Measurements from ENCODE around the gene ZNF75A.
A peak's percentile ranks its signal among the peaks of the same experiment; 100 is the strongest.
"Not testable (repeated sequence)": the region's sequence is repeated elsewhere in the genome, so short reads cannot be mapped to it uniquely, and the experiment has no call there.

Gene ZNF75A

DNA sequence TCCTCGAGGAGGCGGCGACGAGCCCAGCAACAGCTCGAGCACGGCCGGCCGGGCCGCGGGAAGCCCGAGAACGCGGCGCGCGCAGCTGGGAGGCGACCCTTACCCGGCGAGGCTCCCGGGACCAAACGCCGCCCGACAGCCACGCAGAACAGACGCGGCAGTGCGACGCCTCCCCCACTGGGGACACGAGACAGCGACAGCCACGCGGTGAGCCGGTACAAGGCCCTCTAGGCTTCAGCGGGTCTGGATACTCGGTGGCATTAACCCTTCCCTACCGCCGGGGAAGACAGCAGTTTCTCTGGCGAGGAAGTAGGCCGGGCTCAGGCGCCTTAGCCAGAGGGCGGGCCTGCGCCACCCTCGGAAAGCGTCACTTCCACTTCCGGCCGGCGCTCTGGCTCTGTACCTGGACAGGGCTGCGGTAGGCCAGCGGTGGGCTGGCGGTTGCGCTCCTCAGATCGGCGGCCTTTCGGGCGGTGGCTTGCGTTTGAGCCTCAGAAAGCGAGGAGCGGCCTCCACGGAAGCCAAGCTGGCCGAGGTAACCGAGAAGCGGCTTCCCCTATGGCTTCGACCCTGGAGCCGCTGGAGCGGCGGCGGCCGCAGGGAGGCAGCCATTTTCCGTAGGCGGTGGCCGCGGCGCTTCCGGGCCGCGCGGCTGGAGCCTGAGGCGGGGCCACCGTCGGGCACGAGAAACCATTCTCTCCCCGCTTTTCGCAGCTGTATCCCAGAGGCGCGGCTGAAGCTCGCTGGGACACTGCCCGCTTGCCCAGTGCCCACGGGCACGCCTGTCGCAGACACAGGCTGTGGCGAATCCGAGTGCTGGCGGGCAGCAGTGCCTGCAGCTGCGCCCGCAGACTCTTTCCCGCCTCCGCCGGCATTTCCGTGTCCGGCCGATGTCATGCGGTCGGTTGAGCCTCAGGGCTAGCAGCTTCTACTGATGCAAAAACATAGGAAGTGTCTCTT, at the start of gene ZNF75A, which contains the start of gene TIGD7:
Gene ZNF75A, plus strand, starts transcription at position 389 of the 960 bp plus-strand sequence. CDS start 2,932 bp downstream, outside the sequence.
Gene TIGD7, minus strand, starts transcription at position 322 of the 960 bp plus-strand sequence. CDS start 4,816 bp downstream, outside the sequence.
- DNase-seq: peak; percentile 68

DNA sequence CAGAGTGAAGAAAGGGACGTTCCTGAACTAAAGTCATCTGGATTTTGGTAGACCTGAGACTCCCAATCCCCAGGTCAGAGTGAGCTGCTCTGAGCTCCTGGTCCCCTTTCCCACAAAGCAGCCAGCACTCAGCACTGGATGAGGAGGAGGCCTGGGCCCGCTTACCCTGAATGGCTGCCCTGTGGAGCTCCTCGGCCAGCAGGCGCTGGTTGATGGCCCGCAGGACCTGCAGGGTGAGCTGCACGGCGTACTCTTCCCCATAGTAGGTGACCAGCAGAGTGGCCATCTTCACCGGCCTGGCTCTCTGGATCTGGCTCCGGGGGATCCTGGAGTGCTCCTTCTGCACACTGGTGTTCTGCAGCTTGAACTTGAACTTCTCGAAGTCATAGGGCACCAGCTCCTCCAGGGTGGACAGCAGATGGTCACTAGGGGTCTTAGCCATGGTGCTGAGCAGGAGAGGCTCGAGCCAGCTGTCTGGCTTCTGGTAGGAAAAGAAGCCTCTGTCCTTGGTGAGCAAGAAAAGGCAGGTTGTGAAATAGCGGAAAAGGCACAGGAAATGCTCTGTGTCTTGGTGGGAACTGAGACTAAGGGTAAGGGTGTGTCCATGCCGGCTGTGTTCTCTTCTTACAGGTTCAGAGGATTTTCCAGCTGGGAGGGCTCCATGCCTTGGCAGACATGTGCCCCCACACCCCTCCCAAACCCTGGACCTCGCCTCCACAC, 49.0 kb upstream of the ZNF75A start, which contains the start of gene MEFV:
Gene MEFV, minus strand, starts transcription at position 488 of the 720 bp plus-strand sequence. Its CDS starts 46 bp downstream, at position 442.
- no peak for DNase-seq

DNA sequence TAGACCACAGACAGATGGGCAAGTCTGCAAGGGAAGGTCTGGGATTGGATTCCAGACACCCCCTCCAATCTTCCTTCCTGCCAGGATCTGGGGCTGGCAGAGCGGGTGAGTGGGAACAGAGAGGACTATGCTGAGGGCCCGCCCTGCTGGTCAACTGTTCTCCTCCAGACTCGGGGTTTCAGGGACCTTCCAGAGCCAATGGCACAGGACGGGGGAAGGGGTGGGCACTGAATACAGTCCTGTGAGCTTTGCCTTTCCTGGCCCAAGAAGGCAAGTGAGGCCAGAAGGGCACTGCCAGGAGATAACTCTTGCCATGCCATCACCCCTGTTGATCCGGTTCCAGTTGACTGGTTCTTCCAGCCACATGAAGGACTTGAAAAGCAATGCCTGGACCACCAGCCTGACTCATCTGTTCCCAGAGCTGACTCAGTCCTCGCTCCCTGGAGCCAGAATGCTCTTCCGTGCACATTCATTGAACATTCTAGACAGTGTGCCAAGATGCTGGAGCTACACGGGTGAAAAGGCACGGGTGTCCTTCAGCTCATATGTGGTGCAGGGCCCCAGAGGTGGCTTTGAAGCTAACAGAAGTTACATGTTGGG, 48.3 kb upstream of the ZNF75A start:
- DNase-seq: no peak

DNA sequence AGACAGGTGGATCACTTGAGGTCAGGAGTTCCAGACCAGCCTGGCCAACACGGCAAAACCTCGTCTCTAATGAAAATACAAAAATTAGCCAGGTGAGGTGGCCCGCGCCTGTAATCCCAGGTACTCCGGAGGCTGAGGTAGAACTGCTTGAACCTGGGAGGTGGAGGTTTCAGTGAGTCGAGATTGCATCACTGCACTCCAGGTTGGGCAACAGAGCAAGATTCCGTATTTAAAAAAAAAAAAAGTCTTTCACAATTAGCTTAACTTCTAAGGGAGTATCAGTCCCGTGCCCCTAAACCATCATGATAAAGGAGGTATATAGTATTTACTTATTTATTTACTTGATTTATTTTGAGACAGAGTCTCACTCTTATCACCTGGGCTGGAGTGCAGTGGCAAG, 45.5 kb upstream of the ZNF75A start:
- no peak for DNase-seq

DNA sequence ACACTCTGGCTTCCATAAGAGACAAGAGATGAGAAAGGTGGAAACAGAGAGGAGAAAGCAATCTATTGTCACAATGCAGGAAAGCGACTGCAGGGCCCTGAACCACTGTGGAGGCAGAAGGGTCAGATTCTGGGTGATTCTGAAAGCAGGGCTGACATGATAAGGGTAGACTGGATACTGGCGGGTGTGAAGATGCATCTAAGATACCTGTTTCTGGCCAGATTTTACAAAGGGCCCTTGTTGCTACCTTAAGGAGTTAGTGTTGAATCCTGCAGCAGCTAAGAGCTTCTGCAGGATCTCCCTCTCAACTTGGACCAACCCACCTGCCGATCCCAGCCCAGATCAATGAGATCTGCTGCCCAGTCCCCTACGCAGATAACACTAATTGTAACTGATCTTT, 42.8 kb upstream of the ZNF75A start:
- no peak for DNase-seq

DNA sequence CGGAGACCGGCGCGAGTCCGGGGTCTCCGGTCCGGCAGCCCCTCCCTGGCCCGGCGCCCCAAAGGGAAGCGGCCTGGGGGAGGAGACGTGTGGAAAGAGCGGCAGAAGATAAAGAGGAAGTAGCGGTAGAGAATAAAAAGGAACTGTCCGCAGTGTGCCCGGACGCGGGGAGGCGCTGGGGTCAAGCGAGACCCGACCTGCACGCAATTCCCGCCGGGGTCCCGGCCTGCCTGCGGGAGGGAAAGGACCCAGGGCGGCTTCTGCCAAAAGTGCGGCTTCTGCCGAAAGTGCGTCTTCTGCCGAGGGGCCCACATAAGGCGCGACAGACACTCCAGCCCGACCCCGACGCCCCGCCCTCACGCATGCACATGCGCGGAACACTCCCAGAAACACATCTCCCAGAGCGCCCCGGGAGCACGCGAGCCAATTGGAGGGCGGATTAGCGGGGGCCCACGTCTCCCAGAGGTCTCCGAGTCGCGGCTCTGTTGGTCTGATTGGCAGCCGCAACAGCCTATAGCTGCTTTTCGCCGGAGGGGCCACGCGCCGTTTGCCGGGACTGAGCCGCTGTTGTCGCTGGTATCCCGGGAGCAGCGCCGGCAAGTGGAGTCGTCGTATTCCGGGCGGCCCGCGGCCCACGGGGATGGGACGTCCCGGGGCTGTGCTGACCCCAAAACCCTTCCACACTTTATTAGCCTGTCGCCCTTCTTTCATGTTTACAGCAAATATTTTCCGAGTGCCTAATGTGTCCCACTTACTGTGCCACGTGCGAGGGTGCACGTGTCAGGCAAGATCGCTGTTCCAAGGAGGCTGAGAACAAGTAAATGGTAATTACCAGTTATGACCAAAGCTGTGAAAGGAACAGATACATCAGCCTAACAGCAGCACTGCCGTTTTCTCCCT, 40.9 kb upstream of the ZNF75A start:
- DNase-seq: peak; percentile 96

DNA sequence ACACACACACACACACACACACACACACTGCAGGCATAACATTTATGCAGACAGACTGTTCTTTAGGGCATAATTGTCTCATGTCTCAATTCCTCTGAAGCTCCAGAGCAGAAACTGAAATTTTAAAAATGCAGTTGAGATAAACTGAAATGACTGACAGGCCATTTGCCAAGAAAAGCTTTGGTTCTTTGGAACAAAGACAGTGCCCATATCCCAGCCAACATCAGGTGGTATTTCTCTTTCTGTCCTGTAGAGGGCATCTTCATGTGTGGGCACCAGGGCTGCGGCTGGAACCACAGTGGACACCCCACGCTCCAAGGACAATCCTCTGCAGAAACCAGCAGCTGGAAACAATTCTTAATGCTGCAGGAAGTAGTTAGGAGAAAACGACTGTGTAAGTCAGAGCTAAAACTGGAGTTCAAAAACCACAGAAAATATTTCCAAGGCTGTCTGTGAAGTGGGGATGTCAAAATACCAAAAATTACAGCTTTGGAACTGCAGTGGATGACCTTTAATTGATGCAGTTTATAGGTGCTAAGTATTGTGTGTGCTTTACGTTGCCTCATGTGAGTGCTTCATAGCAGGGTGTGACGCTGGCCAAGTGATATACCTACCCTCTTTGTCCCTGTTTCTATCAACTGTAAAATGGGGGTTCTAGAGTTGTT, 38.3 kb upstream of the ZNF75A start:
- no peak for DNase-seq

DNA sequence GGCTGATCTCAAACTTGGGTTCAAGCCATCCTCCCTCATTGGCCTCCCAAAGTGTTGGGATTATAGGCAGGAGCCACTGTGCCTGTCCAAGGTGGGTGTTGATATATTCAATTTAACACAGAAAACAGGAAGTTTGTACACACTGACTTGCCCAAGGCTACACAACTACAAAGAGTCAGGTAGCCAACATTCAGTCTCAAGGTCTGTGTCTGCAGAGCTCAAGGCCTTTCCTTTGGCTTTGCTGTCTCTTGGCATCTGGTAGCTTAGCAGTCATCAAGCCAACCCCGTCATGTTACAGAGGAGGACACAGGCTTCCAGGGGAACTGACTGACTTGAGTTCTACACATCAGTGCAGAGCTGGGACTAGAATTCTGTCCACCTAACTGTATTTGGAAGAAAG, 37.0 kb upstream of the ZNF75A start:
- no peak for DNase-seq

DNA sequence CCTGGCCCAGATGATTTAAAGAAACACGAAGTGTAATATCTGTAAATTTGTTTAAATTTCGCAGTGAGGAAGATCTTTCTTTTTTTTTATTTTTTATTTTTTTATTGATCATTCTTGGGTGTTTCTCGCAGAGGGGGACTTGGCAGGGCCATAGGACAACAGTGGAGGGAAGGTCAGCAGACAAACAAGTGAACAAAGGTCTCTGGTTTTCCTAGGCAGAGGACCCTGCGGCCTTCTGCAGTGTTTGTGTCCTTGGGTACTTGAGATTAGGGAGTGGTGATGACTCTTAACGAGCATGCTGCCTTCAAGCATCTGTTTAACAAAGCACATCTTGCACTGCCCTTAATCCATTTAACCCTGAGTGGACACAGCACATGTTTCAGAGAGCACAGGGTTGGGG, 34.6 kb upstream of the ZNF75A start:
- not testable (repeated sequence) for DNase-seq

DNA sequence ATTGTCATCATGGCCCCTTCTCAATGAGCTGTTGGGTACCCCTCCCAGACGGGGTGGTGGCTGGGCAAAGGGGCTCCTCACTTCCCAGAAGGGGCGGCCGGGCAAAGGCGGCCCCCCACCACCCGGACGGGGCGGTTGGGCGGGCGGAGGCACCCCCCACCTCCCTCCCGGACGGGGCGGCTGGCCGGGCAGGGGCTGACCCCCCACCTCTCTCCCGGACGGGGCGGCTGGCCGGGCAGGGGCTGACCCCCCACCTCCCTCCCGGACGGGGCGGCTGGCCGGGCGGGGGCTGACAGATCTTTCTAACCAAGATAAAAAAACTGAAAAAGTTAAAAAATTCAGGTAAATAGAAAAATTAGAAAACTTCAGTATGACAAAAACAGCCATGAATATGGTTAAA, 34.0 kb upstream of the ZNF75A start:
- DNase-seq: not testable (repeated sequence)

DNA sequence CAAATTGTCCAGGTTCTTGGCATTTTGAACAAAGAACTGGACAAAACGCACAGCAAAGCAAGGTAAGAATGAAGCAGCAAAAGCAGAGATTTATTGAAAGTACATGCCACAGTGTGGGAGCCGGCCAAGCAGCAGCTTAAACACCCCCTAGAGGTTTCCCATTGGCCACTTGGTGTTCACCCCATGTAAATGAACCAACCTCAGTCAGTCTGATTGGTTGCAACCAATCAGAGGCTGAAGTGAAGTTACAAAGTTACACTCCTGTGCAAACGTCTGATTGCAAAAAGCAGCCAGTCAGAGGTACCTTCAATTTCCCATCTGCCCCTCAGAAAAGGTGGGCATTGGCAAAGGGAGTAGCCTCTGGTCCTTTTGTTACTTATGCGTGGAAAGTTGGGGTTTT, 30.8 kb upstream of the ZNF75A start:
- no peak for DNase-seq

DNA sequence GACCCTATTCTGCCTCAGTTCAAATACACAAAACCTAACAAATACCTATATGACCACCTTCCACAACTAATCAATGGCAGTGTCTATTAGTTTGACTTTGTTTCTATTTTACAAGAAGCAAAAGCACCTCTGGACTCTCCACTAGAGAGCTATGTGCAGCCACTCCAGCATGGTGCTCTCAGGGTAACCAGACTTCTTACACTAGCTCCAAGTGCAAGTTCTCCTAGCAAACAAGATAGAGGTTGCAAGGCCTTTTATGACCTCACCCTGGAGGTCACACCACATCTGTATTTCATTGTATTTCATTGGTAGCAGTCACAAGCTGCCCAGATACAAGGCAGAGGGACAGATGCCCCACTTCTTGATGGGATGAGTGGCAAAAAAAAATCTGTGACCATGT, 30.4 kb upstream of the ZNF75A start:
- no peak for DNase-seq

DNA sequence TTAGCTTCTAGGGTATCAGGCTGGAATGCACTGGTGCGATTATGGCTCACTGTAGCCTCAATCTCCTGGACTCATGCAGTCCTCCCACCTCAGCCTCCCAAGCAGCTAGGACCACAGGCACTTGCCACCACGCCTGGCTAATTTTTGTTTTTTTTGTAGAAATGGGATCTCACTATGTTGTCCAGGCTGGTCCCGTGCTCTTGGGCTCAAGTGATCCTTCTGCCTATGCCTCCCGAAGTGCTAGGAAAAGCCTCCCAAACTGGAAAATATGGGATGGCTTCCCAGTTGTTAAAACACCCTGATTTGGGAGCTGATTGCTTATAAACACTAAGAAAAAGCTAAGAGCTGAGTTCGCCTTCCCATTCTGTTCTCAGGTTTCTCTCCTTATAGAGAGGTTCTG, 28.6 kb upstream of the ZNF75A start:
- DNase-seq: no peak

DNA sequence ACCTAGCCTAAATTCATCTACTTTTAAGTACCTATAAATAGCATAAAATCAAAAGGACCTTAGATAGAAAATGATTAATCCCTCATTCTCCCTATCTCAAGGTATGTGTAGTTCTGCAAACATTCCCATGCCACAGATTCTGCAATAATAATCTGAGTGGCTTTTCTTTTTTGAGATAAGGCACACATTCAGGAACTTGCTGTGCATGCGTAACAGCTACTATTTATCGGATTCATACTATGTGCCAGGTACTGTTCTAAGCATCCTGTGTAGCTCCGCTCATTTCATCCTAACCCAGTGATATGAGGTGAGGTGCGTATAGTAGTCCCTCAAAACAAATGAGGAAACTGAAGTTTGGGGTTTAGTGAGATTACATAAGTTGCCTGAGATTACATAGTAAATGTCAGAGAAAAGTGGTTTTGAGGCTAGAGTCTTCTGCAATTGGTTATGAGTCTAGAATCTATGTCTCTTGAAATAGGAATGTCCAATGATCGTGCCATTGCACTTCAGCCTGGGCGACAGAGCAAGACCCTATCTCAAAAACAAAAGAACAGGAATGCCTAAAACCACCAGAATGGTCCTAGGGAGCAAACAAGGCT, 24.0 kb upstream of the ZNF75A start:
- DNase-seq: no peak

DNA sequence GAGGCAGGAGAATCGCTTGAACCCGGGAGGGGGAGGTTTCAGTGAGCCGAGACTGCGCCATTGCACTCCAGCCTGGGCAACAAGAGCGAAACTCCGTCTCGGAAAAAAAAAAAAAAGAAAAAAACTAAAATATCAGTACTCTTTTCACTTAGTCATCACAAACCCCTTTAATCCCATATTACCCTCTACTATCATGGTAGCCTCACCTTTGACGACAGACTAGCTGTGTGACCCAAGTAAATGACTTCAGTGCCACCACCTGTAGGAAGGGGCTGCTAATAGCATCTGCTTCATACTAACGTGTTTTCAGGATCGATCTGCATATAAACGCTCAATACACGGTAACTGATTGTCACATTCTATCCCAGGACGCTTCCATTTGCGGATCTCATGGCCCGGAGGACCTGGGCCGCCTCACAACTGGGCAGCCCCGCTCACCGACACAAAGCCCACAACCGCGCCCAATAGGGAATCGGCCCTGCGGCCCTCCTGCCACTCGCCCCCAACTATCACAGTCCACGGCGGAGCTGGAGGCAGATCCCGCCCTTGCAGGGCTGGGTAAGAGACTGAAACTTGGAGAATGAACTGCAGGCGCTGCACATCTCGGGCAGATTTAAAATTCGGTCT, 23.1 kb upstream of the ZNF75A start:
- DNase-seq: no peak

DNA sequence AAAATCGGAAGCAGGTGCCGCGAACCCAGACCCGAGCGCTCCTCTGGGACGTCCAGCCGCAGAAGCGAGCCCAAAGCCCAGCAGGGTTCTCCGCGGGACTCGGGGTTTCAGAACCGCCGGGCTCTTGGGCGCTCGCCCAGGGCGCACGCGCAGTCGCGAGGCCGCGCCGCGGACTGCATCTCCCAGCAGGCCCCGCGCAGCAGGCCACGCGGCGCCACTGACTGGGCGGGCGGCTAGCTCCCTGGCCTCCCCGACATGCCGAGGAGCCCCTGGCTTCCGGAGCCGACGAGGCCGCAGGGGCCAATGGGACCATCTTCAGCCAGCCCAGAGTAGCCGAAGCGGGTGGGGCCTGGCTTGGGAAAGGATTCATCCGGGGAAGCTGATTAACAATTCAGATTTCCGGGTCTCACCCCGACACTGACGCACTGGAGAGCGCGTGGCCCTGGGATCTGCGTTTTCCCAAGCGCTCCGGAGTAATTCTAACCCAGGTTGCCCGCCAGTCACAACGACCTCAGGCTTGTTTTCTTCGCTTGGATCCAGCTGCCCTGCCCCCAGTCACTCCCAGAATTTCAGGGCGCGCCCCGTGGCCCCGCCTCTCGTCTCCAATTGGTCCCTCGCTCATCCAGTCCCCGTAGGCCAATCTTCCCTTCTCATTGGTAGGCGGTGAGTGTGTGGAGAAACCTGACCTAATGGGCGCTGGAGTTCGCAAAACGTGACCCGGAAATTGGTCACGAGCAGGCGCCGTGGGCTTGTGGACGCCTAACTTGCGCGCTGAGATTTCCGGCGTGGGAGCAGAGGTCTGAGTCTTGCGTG, 22.4 kb upstream of the ZNF75A start, which contains the start of gene ZNF263:
Gene ZNF263, plus strand, starts transcription at position 762 of the 813 bp plus-strand sequence. CDS start 328 bp downstream, outside the sequence.
- peak; percentile 93 for DNase-seq

DNA sequence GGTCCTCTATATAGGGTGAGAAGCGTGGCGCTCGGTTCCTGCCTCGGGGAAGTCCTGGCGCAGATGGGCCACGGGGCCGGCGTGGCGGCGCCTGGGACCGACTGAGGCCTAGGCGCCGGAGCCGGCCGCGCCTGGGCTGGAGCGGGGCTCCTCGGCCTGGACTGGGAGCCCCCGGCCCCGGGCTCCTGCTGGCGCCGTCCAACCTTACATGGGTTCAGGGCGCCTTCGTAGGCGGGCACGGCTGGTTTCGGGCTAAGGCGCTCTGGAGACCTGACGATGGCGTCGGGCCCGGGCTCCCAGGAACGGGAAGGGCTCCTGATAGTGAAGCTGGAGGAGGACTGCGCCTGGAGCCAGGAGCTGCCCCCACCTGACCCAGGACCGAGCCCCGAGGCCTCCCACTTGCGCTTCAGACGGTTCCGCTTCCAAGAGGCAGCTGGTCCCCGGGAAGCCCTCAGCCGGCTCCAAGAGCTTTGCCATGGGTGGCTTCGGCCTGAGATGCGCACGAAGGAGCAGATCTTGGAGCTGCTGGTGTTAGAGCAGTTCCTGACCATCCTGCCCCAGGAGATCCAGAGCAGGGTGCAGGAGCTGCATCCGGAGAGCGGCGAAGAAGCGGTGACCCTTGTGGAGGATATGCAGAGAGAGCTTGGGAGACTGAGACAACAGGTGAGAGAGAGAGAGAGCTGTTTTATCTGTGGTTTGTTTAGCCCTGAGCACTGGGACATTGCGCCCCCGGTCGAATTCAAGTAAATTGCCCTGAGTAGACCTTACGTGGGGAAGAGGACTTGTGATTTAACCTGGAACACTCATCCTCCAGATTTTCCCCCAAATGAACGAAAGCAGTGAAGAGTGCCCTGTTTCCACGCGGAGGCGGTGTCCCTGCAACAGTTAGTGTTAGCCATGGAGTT, 21.5 kb upstream of the ZNF75A start:
- DNase-seq: no peak

DNA sequence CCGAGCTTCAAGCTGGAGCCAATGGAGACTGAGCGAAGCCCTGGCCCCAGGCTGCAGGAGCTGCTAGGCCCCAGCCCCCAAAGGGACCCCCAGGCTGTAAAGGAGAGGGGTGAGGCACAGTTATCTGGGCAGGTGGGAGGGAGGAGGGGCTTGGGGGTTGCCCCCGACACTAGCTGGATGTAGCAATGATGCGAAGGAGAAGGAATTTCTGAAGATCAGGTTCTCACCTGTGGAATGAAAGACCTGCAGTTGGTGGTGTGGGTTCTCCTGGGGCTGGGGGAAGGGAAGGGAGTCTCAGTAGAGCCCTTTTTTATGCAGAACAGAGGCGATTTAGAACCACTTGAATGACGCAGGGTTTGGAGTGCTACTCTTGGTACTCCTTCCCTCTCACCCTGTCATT, 20.2 kb upstream of the ZNF75A start:
- no peak for DNase-seq
